ENCODE results near the gene FCHSD1. TPM values are rescaled to one million over a fixed set of nuclear protein-coding genes. Genes with fewer than 3 reads are reported as not detected.

Gene FCHSD1
- total and polyA plus RNA-seq, 10 of the 15 experiments (the other 5 are each of a cell fraction or from before 2014, with no cell fraction given): 0.97 to 22.8 (median 10.7) TPM

Other genes with a start within 250 kb of the FCHSD1 start
Only the 7 nearest of the 14 such genes appear.
- 11.0 TPM in 2 replicates for gene PCDHGC3, start 175.5 kb downstream of the FCHSD1 start, total RNA-seq (2014; rRNA removed)
- 6.3 TPM in 2 replicates for gene PCDHGC3, start 175.5 kb downstream of the FCHSD1 start, total RNA-seq (2014; rRNA removed; fragmentation: Illumina TruSeq; extraction: Trizol)
- gene PCDHGC3, start 175.5 kb downstream of the FCHSD1 start, total RNA-seq (2021): 20.5 TPM in 2 replicates
- 0.86 and 1.5 TPM in 2 replicates for gene PCDHGC3, start 175.5 kb downstream of the FCHSD1 start, polyA plus RNA-seq (2011; rRNA removed)
- 22.1 and 23.5 TPM in 2 replicates for gene PCDHGC3, start 175.5 kb downstream of the FCHSD1 start, polyA plus RNA-seq (2014; fragmentation: Illumina TruSeq; extraction: Trizol)
- gene PCDHGC3, start 175.5 kb downstream of the FCHSD1 start, polyA plus RNA-seq (2014; fragmentation: Nextera tagmentation; extraction: Ambion mirVana): under 1 TPM; 0.53 to 0.60 TPM
- 13.1 and 14.5 TPM in 2 replicates for gene PCDHGC3, start 175.5 kb downstream of the FCHSD1 start, polyA plus RNA-seq (2014; rRNA removed)
- gene PCDHGC3, start 175.5 kb downstream of the FCHSD1 start, polyA plus RNA-seq (2016; fragmentation: Nextera tagmentation; extraction: Ambion mirVana): 10 to 100 TPM; 14.7 to 22.0 TPM
- 0.82 and 1.2 TPM in 2 replicates for gene PCDHGC4, start 166.4 kb downstream of the FCHSD1 start, total RNA-seq (2014; rRNA removed)
- 1.0 TPM in 2 replicates for gene PCDHGC4, start 166.4 kb downstream of the FCHSD1 start, total RNA-seq (2014; rRNA removed; fragmentation: Illumina TruSeq; extraction: Trizol)
- gene PCDHGC4, start 166.4 kb downstream of the FCHSD1 start, total RNA-seq (2021): 1.1 TPM in 2 replicates
- gene PCDHGC4, start 166.4 kb downstream of the FCHSD1 start, polyA plus RNA-seq (2011; rRNA removed): 0.03 and 0.04 TPM in 2 replicates
- gene PCDHGC4, start 166.4 kb downstream of the FCHSD1 start, polyA plus RNA-seq (2014; fragmentation: Illumina TruSeq; extraction: Trizol): 0.54 and 0.55 TPM in 2 replicates
- gene PCDHGC4, start 166.4 kb downstream of the FCHSD1 start, polyA plus RNA-seq (2014; fragmentation: Nextera tagmentation; extraction: Ambion mirVana): under 1 TPM; 0.13 to 0.18 TPM
- 0.58 and 0.61 TPM in 2 replicates for gene PCDHGC4, start 166.4 kb downstream of the FCHSD1 start, polyA plus RNA-seq (2014; rRNA removed)
- gene PCDHGC4, start 166.4 kb downstream of the FCHSD1 start, polyA plus RNA-seq (2016; fragmentation: Nextera tagmentation; extraction: Ambion mirVana): under 1 TPM; 0.21 to 0.49 TPM
- 0.62 and 0.93 TPM in 2 replicates for gene PCDHGC5, start 162.3 kb downstream of the FCHSD1 start, total RNA-seq (2014; rRNA removed)
- gene PCDHGC5, start 162.3 kb downstream of the FCHSD1 start, total RNA-seq (2014; rRNA removed; fragmentation: Illumina TruSeq; extraction: Trizol): 0.46 and 0.58 TPM in 2 replicates
- 0.72 and 0.87 TPM in 2 replicates for gene PCDHGC5, start 162.3 kb downstream of the FCHSD1 start, total RNA-seq (2021)
- gene PCDHGC5, start 162.3 kb downstream of the FCHSD1 start, polyA plus RNA-seq (2011; rRNA removed): 0.05 TPM in 1 of 2 replicates, not detected in the other
- gene PCDHGC5, start 162.3 kb downstream of the FCHSD1 start, polyA plus RNA-seq (2014; fragmentation: Illumina TruSeq; extraction: Trizol): 0.14 and 0.15 TPM in 2 replicates
- gene PCDHGC5, start 162.3 kb downstream of the FCHSD1 start, polyA plus RNA-seq (2014; fragmentation: Nextera tagmentation; extraction: Ambion mirVana): not detected
- 0.20 and 0.29 TPM in 2 replicates for gene PCDHGC5, start 162.3 kb downstream of the FCHSD1 start, polyA plus RNA-seq (2014; rRNA removed)
- under 1 TPM; 0.05 to 0.06 TPM for gene PCDHGC5, start 162.3 kb downstream of the FCHSD1 start, polyA plus RNA-seq (2016; fragmentation: Nextera tagmentation; extraction: Ambion mirVana)
- 42.6 and 45.5 TPM in 2 replicates for gene DIAPH1, start 32.4 kb downstream of the FCHSD1 start, total RNA-seq (2014; rRNA removed)
- 37.8 and 38.6 TPM in 2 replicates for gene DIAPH1, start 32.4 kb downstream of the FCHSD1 start, total RNA-seq (2014; rRNA removed; fragmentation: Illumina TruSeq; extraction: Trizol)
- gene DIAPH1, start 32.4 kb downstream of the FCHSD1 start, total RNA-seq (2021): 159 and 168 TPM in 2 replicates
- gene DIAPH1, start 32.4 kb downstream of the FCHSD1 start, polyA plus RNA-seq (2011; rRNA removed): 43.6 and 45.5 TPM in 2 replicates
- 122 and 124 TPM in 2 replicates for gene DIAPH1, start 32.4 kb downstream of the FCHSD1 start, polyA plus RNA-seq (2014; fragmentation: Illumina TruSeq; extraction: Trizol)
- 10 to 100 TPM; 46.3 to 56.0 TPM for gene DIAPH1, start 32.4 kb downstream of the FCHSD1 start, polyA plus RNA-seq (2014; fragmentation: Nextera tagmentation; extraction: Ambion mirVana)
- gene DIAPH1, start 32.4 kb downstream of the FCHSD1 start, polyA plus RNA-seq (2014; rRNA removed): 62.1 and 69.4 TPM in 2 replicates
- gene DIAPH1, start 32.4 kb downstream of the FCHSD1 start, polyA plus RNA-seq (2016; fragmentation: Nextera tagmentation; extraction: Ambion mirVana): 100 to 1,000 TPM; 113 to 122 TPM
- gene HDAC3, start 14.6 kb downstream of the FCHSD1 start, total RNA-seq (2014; rRNA removed): 107 and 109 TPM in 2 replicates
- gene HDAC3, start 14.6 kb downstream of the FCHSD1 start, total RNA-seq (2014; rRNA removed; fragmentation: Illumina TruSeq; extraction: Trizol): 77.0 and 92.5 TPM in 2 replicates
- 82.9 and 94.3 TPM in 2 replicates for gene HDAC3, start 14.6 kb downstream of the FCHSD1 start, total RNA-seq (2021)
- gene HDAC3, start 14.6 kb downstream of the FCHSD1 start, polyA plus RNA-seq (2011; rRNA removed): 115 and 140 TPM in 2 replicates
- gene HDAC3, start 14.6 kb downstream of the FCHSD1 start, polyA plus RNA-seq (2014; fragmentation: Illumina TruSeq; extraction: Trizol): 115 and 135 TPM in 2 replicates
- gene HDAC3, start 14.6 kb downstream of the FCHSD1 start, polyA plus RNA-seq (2014; fragmentation: Nextera tagmentation; extraction: Ambion mirVana): 100 to 1,000 TPM in 1 of 2 experiments, 10 to 100 TPM in 1; 62.2 to 108 TPM
- gene HDAC3, start 14.6 kb downstream of the FCHSD1 start, polyA plus RNA-seq (2014; rRNA removed): 107 and 115 TPM in 2 replicates
- gene HDAC3, start 14.6 kb downstream of the FCHSD1 start, polyA plus RNA-seq (2016; fragmentation: Nextera tagmentation; extraction: Ambion mirVana): 100 to 1,000 TPM; 117 to 120 TPM
- gene RELL2, start 14.4 kb downstream of the FCHSD1 start, total RNA-seq (2014; rRNA removed): 15.3 and 18.2 TPM in 2 replicates
- 6.6 and 6.8 TPM in 2 replicates for gene RELL2, start 14.4 kb downstream of the FCHSD1 start, total RNA-seq (2014; rRNA removed; fragmentation: Illumina TruSeq; extraction: Trizol)
- gene RELL2, start 14.4 kb downstream of the FCHSD1 start, total RNA-seq (2021): 15.4 and 15.7 TPM in 2 replicates
- 0.91 and 2.1 TPM in 2 replicates for gene RELL2, start 14.4 kb downstream of the FCHSD1 start, polyA plus RNA-seq (2011; rRNA removed)
- 1.2 and 6.0 TPM in 2 replicates for gene RELL2, start 14.4 kb downstream of the FCHSD1 start, polyA plus RNA-seq (2014; fragmentation: Illumina TruSeq; extraction: Trizol)
- gene RELL2, start 14.4 kb downstream of the FCHSD1 start, polyA plus RNA-seq (2014; fragmentation: Nextera tagmentation; extraction: Ambion mirVana): under 1 TPM; 0.23 to 0.64 TPM
- gene RELL2, start 14.4 kb downstream of the FCHSD1 start, polyA plus RNA-seq (2014; rRNA removed): 21.4 and 23.5 TPM in 2 replicates
- gene RELL2, start 14.4 kb downstream of the FCHSD1 start, polyA plus RNA-seq (2016; fragmentation: Nextera tagmentation; extraction: Ambion mirVana): 1 to 10 TPM; 7.5 to 9.5 TPM
- gene ARAP3, start 30.8 kb upstream of the FCHSD1 start, total RNA-seq (2014; rRNA removed): 0.05 TPM in 1 of 2 replicates, not detected in the other
- gene ARAP3, start 30.8 kb upstream of the FCHSD1 start, total RNA-seq (2014; rRNA removed; fragmentation: Illumina TruSeq; extraction: Trizol): not detected in 2 replicates
- gene ARAP3, start 30.8 kb upstream of the FCHSD1 start, total RNA-seq (2021): 0.08 TPM in 2 replicates
- gene ARAP3, start 30.8 kb upstream of the FCHSD1 start, polyA plus RNA-seq (2011; rRNA removed): not detected in 2 replicates
- 0.01 and 0.05 TPM in 2 replicates for gene ARAP3, start 30.8 kb upstream of the FCHSD1 start, polyA plus RNA-seq (2014; fragmentation: Illumina TruSeq; extraction: Trizol)
- not detected for gene ARAP3, start 30.8 kb upstream of the FCHSD1 start, polyA plus RNA-seq (2014; fragmentation: Nextera tagmentation; extraction: Ambion mirVana)
- not detected in 2 replicates for gene ARAP3, start 30.8 kb upstream of the FCHSD1 start, polyA plus RNA-seq (2014; rRNA removed)
- not detected for gene ARAP3, start 30.8 kb upstream of the FCHSD1 start, polyA plus RNA-seq (2016; fragmentation: Nextera tagmentation; extraction: Ambion mirVana)